Measurements from ENCODE around the gene ABR. TPM values are rescaled to one million over a fixed set of nuclear protein-coding genes. Genes with fewer than 3 reads are reported as not detected.

Gene ABR
- polyA plus RNA-seq, 3 donors = 19.8 to 160 (median 26.0) TPM

DNA sequence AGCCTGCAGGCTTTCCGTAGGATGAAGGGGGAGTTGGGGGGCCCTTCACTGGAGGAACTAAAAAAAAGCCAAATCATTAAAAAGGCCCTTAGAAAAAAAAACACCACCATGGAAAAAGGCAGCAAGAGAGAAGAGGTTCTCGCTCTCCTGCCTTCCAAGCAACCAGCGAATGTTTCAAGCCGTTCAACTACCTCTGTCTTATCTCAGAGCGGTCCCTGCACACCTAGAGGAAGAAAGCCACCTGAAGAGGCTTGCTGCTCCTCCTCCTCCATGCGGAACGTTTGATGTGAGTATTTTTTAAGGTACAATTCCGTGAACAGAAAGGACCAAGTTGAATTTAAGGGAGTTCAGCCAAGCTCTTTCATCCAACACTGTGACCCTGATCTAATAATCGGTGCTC lies 209.4 kb downstream of the ABR start:
- Histone ChIP-seq H3K4me3 (replicated peaks in 1 of 3; ENCODE audit: low read depth in 2 of 3, low read length in 3 of 3) (no peak overlapping the region), H3K79me2 (ENCODE audit: insufficient read depth, low read length) (no peaks in the 10 kb centered on the region), H3K27me3 (ENCODE audit: control insufficient read depth in 2 of 2, insufficient read depth in 2 of 2, low read length in 2 of 2) (peaks cover 0 to 25% of the 10 kb centered on the region in 2 donors), H2AFZ (ENCODE audit: insufficient read depth, low read depth, low read length, poor library complexity, severe bottlenecking) (no peak overlapping the region), H3K9ac (ENCODE audit: insufficient read depth, low read length, poor library complexity, severe bottlenecking) (no peak overlapping the region), H3K4me2 (replicated peaks; ENCODE audit: extremely low read depth, low read length, poor library complexity, severe bottlenecking) (no peak overlapping the region), H3K9me3 (replicated peaks in 1 of 2; ENCODE audit: control insufficient read depth in 1 of 2, insufficient read depth in 1 of 2, low read length in 2 of 2) (no peaks in the 10 kb centered on the region), H3K27ac (ENCODE audit: low read depth in 1 of 2, low read length in 2 of 2) (no peak overlapping the region), H4K20me1 (ENCODE audit: insufficient read depth, low read length) (no peaks in the 10 kb centered on the region), H3K4me1 (ENCODE audit: control insufficient read depth in 1 of 2, insufficient read depth in 2 of 2, low read length in 2 of 2) (peaks cover 0 to 4% of the 10 kb centered on the region in 2 donors), H3K36me3 (replicated peaks in 1 of 2; ENCODE audit: control insufficient read depth in 1 of 2, insufficient read depth in 2 of 2, low read length in 2 of 2) (no peaks in the 10 kb centered on the region)
- TF ChIP-seq, protein P1, sequence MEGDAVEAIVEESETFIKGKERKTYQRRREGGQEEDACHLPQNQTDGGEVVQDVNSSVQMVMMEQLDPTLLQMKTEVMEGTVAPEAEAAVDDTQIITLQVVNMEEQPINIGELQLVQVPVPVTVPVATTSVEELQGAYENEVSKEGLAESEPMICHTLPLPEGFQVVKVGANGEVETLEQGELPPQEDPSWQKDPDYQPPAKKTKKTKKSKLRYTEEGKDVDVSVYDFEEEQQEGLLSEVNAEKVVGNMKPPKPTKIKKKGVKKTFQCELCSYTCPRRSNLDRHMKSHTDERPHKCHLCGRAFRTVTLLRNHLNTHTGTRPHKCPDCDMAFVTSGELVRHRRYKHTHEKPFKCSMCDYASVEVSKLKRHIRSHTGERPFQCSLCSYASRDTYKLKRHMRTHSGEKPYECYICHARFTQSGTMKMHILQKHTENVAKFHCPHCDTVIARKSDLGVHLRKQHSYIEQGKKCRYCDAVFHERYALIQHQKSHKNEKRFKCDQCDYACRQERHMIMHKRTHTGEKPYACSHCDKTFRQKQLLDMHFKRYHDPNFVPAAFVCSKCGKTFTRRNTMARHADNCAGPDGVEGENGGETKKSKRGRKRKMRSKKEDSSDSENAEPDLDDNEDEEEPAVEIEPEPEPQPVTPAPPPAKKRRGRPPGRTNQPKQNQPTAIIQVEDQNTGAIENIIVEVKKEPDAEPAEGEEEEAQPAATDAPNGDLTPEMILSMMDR (IDR thresholded peaks at IDR 0.05) = no peak
- no peak for DNase-seq
- WGBS (ENCODE audit: insufficient coverage) = no CpG with 5 or more reads among the region's 9 CpGs
- Mint-ChIP-seq H3K27ac (no peak overlapping the region), H3K36me3 (no peaks in the 10 kb centered on the region), H3K27me3 (ENCODE audit: low read depth in 3 of 3) (peaks cover 30 to 58% (median 50%) of the 10 kb centered on the region in 3 donors), H3K4me3 (peak overlapping the region in 1 of 2 donors; percentile 22), H3K9me3 (peaks cover 0 to 1% (median 0%) of the 10 kb centered on the region in 7 donors), H3K4me1 (peaks cover 4% of the 10 kb centered on the region)
- intact Hi-C loops (cut with micrococcal nuclease) = no loop called here

DNA sequence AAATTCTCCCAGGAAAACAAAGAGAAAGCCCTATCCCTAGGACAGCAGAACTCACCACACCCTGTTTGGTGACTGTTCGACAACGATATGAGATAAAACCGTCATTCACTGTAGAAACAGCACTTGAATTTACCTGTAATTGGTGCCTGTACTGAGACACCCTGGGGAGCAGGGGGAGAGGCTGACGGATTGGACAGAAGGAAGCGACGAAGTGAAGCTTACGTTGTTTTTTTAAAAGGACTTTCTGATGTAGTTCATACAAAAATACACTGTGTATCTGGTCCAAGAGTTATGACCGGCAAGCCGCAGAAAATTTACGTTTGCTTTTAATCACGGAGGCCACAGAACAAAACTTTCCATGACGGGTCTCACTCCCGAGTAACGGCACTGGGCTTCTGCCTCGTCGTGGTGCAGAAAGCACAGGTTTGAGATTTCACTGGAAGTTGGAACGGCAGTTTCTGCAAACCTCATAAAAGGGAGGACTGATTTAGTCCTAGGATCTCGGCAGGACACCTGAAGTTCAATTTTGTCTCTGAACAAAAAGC lies 209.9 kb downstream of the ABR start:
- 69% methylated on average over 14 of the region's 18 CpGs for WGBS (ENCODE audit: insufficient coverage)
- Histone ChIP-seq H3K9ac (ENCODE audit: insufficient read depth, low read length, poor library complexity, severe bottlenecking) (no peak overlapping the region), H3K4me2 (replicated peaks; ENCODE audit: extremely low read depth, low read length, poor library complexity, severe bottlenecking) (no peak overlapping the region), H3K79me2 (ENCODE audit: insufficient read depth, low read length) (no peaks in the 10 kb centered on the region), H3K9me3 (replicated peaks in 1 of 2; ENCODE audit: control insufficient read depth in 1 of 2, insufficient read depth in 1 of 2, low read length in 2 of 2) (no peaks in the 10 kb centered on the region), H3K27ac (ENCODE audit: low read depth in 1 of 2, low read length in 2 of 2) (no peak overlapping the region), H3K27me3 (ENCODE audit: control insufficient read depth in 2 of 2, insufficient read depth in 2 of 2, low read length in 2 of 2) (peaks cover 0 to 25% of the 10 kb centered on the region in 2 donors), H4K20me1 (ENCODE audit: insufficient read depth, low read length) (no peaks in the 10 kb centered on the region), H3K4me3 (replicated peaks in 1 of 3; ENCODE audit: low read depth in 2 of 3, low read length in 3 of 3) (no peak overlapping the region), H3K4me1 (ENCODE audit: control insufficient read depth in 1 of 2, insufficient read depth in 2 of 2, low read length in 2 of 2) (no peaks in the 10 kb centered on the region), H2AFZ (ENCODE audit: insufficient read depth, low read depth, low read length, poor library complexity, severe bottlenecking) (no peak overlapping the region), H3K36me3 (replicated peaks in 1 of 2; ENCODE audit: control insufficient read depth in 1 of 2, insufficient read depth in 2 of 2, low read length in 2 of 2) (no peaks in the 10 kb centered on the region)
- Mint-ChIP-seq H3K4me3 (peak overlapping the region in 1 of 2 donors; percentile 57), H3K36me3 (no peaks in the 10 kb centered on the region), H3K27ac (no peak overlapping the region), H3K9me3 (peaks cover 0 to 1% (median 0%) of the 10 kb centered on the region in 7 donors), H3K4me1 (peaks cover 1% of the 10 kb centered on the region), H3K27me3 (ENCODE audit: low read depth in 3 of 3) (peaks cover 30 to 55% (median 54%) of the 10 kb centered on the region in 3 donors)
- no peak for DNase-seq
- intact Hi-C loops (cut with micrococcal nuclease) = no loop called here
- TF ChIP-seq, protein P1 (IDR thresholded peaks at IDR 0.05) = no peak
